GM23338 (cell line): ENCODE data around the gene ACAN. TPM values are rescaled to one million over a fixed set of nuclear protein-coding genes. Genes with fewer than 3 reads are reported as not detected.

ENCODE experiments used
- ATAC-seq: fragments of 200-7000 bp; cut with Tn5 transposase; 3 replicates; pipeline ENCODE4 v1.9.1; 2020
- DNase-seq: peaks from one replicate; pipeline ENCODE4 v3.0.0-alpha.2; 2015; ENCODE audit warnings: low spot score
- H2AFZ ChIP-seq: fragments of 200-600 bp; sonication (generic); 2 replicates; pipeline ENCODE4 v1.8.0; 2016; ENCODE audit warnings: antibody characterized with exemption, mild to moderate bottlenecking, moderate library complexity
- H3F3A ChIP-seq: fragments of 200-600 bp; sonication (generic); replicated peaks from 2 replicates; pipeline ENCODE4 v1.8.0; 2017; ENCODE audit warnings: antibody characterized with exemption, mixed run types, low read depth
- H3K27ac ChIP-seq: fragments of 200-600 bp; sonication (generic); 2 replicates; pipeline ENCODE4 v1.6.1; 2016; ENCODE audit warnings: low read depth
- H3K27me3 ChIP-seq: fragments of 200-600 bp; sonication (generic); 2 replicates; pipeline ENCODE4 v1.8.0; 2016; ENCODE audit warnings: mild to moderate bottlenecking, mixed run types, moderate library complexity; ENCODE audit not compliant: insufficient read depth
- H3K36me3 ChIP-seq: fragments of 200-600 bp; sonication (generic); 2 replicates; pipeline ENCODE4 v1.8.0; 2016; ENCODE audit warnings: mild to moderate bottlenecking; ENCODE audit not compliant: insufficient read depth
- H3K4me1 ChIP-seq: fragments of 200-600 bp; sonication (generic); 2 replicates; pipeline ENCODE4 v1.8.0; 2016; ENCODE audit warnings: mild to moderate bottlenecking, moderate library complexity; ENCODE audit not compliant: insufficient read depth
- H3K4me2 ChIP-seq: fragments of 200-600 bp; sonication (generic); 2 replicates; pipeline ENCODE4 v1.7.1; 2017; ENCODE audit warnings: mixed run types
- H3K4me3 ChIP-seq: fragments of 200-600 bp; sonication (generic); 2 replicates; pipeline ENCODE4 v1.6.1; 2016; ENCODE audit warnings: mixed run types
- H3K79me2 ChIP-seq: fragments of 200-600 bp; sonication (generic); replicated peaks from 2 replicates; pipeline ENCODE4 v1.8.0; 2017; ENCODE audit warnings: mild to moderate bottlenecking; ENCODE audit not compliant: insufficient read depth
- H3K9me2 ChIP-seq: fragments of 200-600 bp; sonication (generic); 2 replicates; pipeline ENCODE4 v1.8.0; 2017; ENCODE audit not compliant: insufficient read depth
- H4K20me1 ChIP-seq: fragments of 200-600 bp; sonication (generic); replicated peaks from 2 replicates; pipeline ENCODE4 v1.8.0; 2017; ENCODE audit warnings: mild to moderate bottlenecking; ENCODE audit not compliant: insufficient read depth
- H3K27ac Mint-ChIP-seq: 2 replicates; pipeline ENCODE4 v1.8.0; 2020; ENCODE audit warnings: inconsistent platforms, mild to moderate bottlenecking, moderate library complexity, mixed read lengths
- H3K27me3 Mint-ChIP-seq: 3 replicates; pipeline ENCODE4 v1.8.0; 2022; ENCODE audit warnings: low read depth, mild to moderate bottlenecking, moderate library complexity, mixed read lengths, inconsistent platforms; ENCODE audit not compliant: insufficient read depth, poor library complexity
- H3K36me3 Mint-ChIP-seq: 3 replicates; pipeline ENCODE4 v1.8.0; 2021; ENCODE audit warnings: low read depth, mild to moderate bottlenecking, inconsistent platforms, moderate library complexity, mixed read lengths
- H3K4me1 Mint-ChIP-seq: 3 replicates; pipeline ENCODE4 v1.8.0; 2020; ENCODE audit warnings: mild to moderate bottlenecking, inconsistent platforms, mixed read lengths
- H3K4me3 Mint-ChIP-seq: 3 replicates; pipeline ENCODE4 v1.8.0; 2021; ENCODE audit warnings: moderate library complexity, mild to moderate bottlenecking, inconsistent platforms, mixed read lengths
- H3K9me3 Mint-ChIP-seq: 3 replicates; pipeline ENCODE4 v1.8.0; 2020; ENCODE audit warnings: moderate library complexity, mild to moderate bottlenecking, inconsistent platforms, mixed read lengths
- CREB1 ChIP-seq: fragments of 250-450 bp; sonication (Bioruptor Pico); IDR thresholded peaks from 2 replicates; pipeline ENCODE4 v1.5.0; 2020; ENCODE audit warnings: low read depth, mild to moderate bottlenecking, moderate library complexity
- EZH2 ChIP-seq: fragments of 200-600 bp; sonication (generic); IDR thresholded peaks from one replicate; pipeline ENCODE4 v1.8.0; 2017; ENCODE audit warnings: antibody characterized with exemption, mild to moderate bottlenecking, low read depth; ENCODE audit not compliant: unreplicated experiment
- EZH2phosphoT487 ChIP-seq: fragments of 200-600 bp; sonication (generic); IDR thresholded peaks from one replicate; pipeline ENCODE4 v1.8.1; 2018; ENCODE audit warnings: antibody characterized with exemption; ENCODE audit not compliant: unreplicated experiment
- JUNB ChIP-seq: IDR thresholded peaks from one replicate; pipeline ENCODE4 v1.6.1; 2016; ENCODE audit warnings: antibody characterized with exemption; ENCODE audit not compliant: unreplicated experiment
- NANOG ChIP-seq: IDR thresholded peaks from 2 replicates; pipeline ENCODE4 v1.6.1; 2016; ENCODE audit warnings: antibody characterized with exemption, borderline replicate concordance
- POLR2AphosphoS5 ChIP-seq: IDR thresholded peaks from 2 replicates; pipeline ENCODE4 v1.6.1; 2016; ENCODE audit warnings: antibody characterized with exemption, low read depth
- STAT1 ChIP-seq: IDR thresholded peaks from one replicate; pipeline ENCODE4 v1.6.1; 2016; ENCODE audit warnings: antibody characterized with exemption; ENCODE audit not compliant: unreplicated experiment
- ZNF114 ChIP-seq: fragments of 250-450 bp; sonication (Bioruptor Pico); IDR thresholded peaks from 2 replicates; pipeline ENCODE4 v1.5.0; 2020; ENCODE audit warnings: mild to moderate bottlenecking, moderate library complexity
- ZNF331 ChIP-seq: fragments of 250-450 bp; sonication (Bioruptor Pico); IDR thresholded peaks from 2 replicates; pipeline ENCODE4 v1.5.0; 2020; ENCODE audit warnings: low read depth, mild to moderate bottlenecking, moderate library complexity
- polyA plus RNA-seq: library from polyadenylated mRNA; unstranded; fragments of >200 nt; fragmentation: Nextera tagmentation; extraction: Ambion mirVana; gene quantifications from 2 replicates; pipeline ENCODE4 v1.2.1, GENCODE V29; 2016
- total RNA-seq: library from RNA; depleted of rRNA; stranded (reverse); fragments of >200 nt; shearing (Covaris generic); gene quantifications from 2 replicates; pipeline ENCODE4 v1.2.3, GENCODE V29; 2014
- TF ChIP-seq, protein P1 (sequence below): IDR thresholded peaks from one replicate; pipeline ENCODE4 v1.6.1; 2018; ENCODE audit warnings: antibody characterized with exemption; ENCODE audit not compliant: unreplicated experiment
- TF ChIP-seq, protein P2 (sequence below), 2 experiments: fragments of 200-600 bp in 1 of 2; sonication (generic) in 1 of 2; conservative IDR thresholded peaks; 2 replicates each; pipeline versions ENCODE4 v1.5.1 to v1.6.1; 2016 to 2017; ENCODE audit warnings: antibody characterized with exemption in 2 of 2, low read depth in 2 of 2, mild to moderate bottlenecking in 2 of 2, moderate library complexity in 1 of 2
- TF ChIP-seq, protein P3 (sequence below): IDR thresholded peaks from 2 replicates; pipeline ENCODE4 v1.6.1; 2016; ENCODE audit warnings: antibody characterized with exemption
- TF ChIP-seq, protein P4 (sequence below): fragments of 250-450 bp; sonication (Bioruptor Pico); IDR thresholded peaks from 2 replicates; pipeline ENCODE4 v1.5.0; 2020; ENCODE audit warnings: mild to moderate bottlenecking, moderate library complexity

ACAN gene
- total and polyA plus RNA-seq, 2 experiments from 2014 or later, result 2.5 to 4.9 TPM

DNA sequence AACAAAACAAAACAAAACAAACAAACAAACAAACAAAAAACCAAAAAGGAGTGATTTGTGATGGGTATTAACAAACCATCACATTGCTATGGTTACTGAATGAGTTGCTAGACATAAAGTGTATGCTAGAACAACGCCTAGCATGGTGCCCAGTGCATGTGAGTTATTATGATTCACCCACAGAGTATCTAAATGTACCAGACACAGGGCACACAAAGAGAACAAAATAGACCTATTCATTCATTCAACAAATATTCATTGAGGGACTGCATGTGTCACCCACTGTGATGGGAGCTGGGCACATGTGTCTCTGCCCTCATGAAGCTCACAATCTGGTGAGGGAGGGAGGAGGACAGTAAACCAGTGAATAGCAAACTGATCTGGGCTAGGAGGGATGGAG lies 11.6 kb upstream of the ACAN start:
- no peaks in the 10 kb centered on the region for H3K36me3 Mint-ChIP-seq
- Histone ChIP-seq H3K4me2 (no peak overlapping the region), H3K4me3 (no peak overlapping the region), H3F3A (no peaks in the 10 kb centered on the region), H4K20me1 (no peaks in the 10 kb centered on the region), H3K9me2 (0 out of 2 replicates have a peak, but pooled peaks cover 7% of the 10 kb centered on the region), H3K27ac (no peak overlapping the region), H3K79me2 (no peaks in the 10 kb centered on the region), H3K36me3 (no peaks in the 10 kb centered on the region), H2AFZ (peak overlapping the region; percentile 77; the same call in 1 of the 2 replicates), H3K27me3 (peaks cover 7% of the 10 kb centered on the region; the same call in 1 of the 2 replicates), H3K4me1 (peaks cover 21% of the 10 kb centered on the region)
- DNase-seq (no peak), ATAC-seq (no peak)
- H3K27ac Mint-ChIP-seq, result no peak overlapping the region
- H3K4me3 Mint-ChIP-seq, result no peak overlapping the region
- H3K4me1 Mint-ChIP-seq, result peaks cover 22% of the 10 kb centered on the region
- H3K9me3 Mint-ChIP-seq, result no peaks in the 10 kb centered on the region
- TF ChIP-seq ZNF331 (CRISPR knock-in tag) (no peak), POLR2AphosphoS5 (no peak), EZH2phosphoT487 (no peak), EZH2 (no peak), CREB1 (no peak), ZNF114 (CRISPR knock-in tag) (no peak), NANOG (no peak), JUNB (no peak), STAT1 (no peak)
- TF ChIP-seq, protein P1, sequence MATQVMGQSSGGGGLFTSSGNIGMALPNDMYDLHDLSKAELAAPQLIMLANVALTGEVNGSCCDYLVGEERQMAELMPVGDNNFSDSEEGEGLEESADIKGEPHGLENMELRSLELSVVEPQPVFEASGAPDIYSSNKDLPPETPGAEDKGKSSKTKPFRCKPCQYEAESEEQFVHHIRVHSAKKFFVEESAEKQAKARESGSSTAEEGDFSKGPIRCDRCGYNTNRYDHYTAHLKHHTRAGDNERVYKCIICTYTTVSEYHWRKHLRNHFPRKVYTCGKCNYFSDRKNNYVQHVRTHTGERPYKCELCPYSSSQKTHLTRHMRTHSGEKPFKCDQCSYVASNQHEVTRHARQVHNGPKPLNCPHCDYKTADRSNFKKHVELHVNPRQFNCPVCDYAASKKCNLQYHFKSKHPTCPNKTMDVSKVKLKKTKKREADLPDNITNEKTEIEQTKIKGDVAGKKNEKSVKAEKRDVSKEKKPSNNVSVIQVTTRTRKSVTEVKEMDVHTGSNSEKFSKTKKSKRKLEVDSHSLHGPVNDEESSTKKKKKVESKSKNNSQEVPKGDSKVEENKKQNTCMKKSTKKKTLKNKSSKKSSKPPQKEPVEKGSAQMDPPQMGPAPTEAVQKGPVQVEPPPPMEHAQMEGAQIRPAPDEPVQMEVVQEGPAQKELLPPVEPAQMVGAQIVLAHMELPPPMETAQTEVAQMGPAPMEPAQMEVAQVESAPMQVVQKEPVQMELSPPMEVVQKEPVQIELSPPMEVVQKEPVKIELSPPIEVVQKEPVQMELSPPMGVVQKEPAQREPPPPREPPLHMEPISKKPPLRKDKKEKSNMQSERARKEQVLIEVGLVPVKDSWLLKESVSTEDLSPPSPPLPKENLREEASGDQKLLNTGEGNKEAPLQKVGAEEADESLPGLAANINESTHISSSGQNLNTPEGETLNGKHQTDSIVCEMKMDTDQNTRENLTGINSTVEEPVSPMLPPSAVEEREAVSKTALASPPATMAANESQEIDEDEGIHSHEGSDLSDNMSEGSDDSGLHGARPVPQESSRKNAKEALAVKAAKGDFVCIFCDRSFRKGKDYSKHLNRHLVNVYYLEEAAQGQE, result no peak
- TF ChIP-seq, protein P2, sequence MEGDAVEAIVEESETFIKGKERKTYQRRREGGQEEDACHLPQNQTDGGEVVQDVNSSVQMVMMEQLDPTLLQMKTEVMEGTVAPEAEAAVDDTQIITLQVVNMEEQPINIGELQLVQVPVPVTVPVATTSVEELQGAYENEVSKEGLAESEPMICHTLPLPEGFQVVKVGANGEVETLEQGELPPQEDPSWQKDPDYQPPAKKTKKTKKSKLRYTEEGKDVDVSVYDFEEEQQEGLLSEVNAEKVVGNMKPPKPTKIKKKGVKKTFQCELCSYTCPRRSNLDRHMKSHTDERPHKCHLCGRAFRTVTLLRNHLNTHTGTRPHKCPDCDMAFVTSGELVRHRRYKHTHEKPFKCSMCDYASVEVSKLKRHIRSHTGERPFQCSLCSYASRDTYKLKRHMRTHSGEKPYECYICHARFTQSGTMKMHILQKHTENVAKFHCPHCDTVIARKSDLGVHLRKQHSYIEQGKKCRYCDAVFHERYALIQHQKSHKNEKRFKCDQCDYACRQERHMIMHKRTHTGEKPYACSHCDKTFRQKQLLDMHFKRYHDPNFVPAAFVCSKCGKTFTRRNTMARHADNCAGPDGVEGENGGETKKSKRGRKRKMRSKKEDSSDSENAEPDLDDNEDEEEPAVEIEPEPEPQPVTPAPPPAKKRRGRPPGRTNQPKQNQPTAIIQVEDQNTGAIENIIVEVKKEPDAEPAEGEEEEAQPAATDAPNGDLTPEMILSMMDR (conservative IDR thresholded peaks at IDR 0.05; ENCODE audit: low read depth in 2 of 2), result no peak
- TF ChIP-seq, protein P3, sequence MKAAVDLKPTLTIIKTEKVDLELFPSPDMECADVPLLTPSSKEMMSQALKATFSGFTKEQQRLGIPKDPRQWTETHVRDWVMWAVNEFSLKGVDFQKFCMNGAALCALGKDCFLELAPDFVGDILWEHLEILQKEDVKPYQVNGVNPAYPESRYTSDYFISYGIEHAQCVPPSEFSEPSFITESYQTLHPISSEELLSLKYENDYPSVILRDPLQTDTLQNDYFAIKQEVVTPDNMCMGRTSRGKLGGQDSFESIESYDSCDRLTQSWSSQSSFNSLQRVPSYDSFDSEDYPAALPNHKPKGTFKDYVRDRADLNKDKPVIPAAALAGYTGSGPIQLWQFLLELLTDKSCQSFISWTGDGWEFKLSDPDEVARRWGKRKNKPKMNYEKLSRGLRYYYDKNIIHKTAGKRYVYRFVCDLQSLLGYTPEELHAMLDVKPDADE, result no peak
- TF ChIP-seq, protein P4, sequence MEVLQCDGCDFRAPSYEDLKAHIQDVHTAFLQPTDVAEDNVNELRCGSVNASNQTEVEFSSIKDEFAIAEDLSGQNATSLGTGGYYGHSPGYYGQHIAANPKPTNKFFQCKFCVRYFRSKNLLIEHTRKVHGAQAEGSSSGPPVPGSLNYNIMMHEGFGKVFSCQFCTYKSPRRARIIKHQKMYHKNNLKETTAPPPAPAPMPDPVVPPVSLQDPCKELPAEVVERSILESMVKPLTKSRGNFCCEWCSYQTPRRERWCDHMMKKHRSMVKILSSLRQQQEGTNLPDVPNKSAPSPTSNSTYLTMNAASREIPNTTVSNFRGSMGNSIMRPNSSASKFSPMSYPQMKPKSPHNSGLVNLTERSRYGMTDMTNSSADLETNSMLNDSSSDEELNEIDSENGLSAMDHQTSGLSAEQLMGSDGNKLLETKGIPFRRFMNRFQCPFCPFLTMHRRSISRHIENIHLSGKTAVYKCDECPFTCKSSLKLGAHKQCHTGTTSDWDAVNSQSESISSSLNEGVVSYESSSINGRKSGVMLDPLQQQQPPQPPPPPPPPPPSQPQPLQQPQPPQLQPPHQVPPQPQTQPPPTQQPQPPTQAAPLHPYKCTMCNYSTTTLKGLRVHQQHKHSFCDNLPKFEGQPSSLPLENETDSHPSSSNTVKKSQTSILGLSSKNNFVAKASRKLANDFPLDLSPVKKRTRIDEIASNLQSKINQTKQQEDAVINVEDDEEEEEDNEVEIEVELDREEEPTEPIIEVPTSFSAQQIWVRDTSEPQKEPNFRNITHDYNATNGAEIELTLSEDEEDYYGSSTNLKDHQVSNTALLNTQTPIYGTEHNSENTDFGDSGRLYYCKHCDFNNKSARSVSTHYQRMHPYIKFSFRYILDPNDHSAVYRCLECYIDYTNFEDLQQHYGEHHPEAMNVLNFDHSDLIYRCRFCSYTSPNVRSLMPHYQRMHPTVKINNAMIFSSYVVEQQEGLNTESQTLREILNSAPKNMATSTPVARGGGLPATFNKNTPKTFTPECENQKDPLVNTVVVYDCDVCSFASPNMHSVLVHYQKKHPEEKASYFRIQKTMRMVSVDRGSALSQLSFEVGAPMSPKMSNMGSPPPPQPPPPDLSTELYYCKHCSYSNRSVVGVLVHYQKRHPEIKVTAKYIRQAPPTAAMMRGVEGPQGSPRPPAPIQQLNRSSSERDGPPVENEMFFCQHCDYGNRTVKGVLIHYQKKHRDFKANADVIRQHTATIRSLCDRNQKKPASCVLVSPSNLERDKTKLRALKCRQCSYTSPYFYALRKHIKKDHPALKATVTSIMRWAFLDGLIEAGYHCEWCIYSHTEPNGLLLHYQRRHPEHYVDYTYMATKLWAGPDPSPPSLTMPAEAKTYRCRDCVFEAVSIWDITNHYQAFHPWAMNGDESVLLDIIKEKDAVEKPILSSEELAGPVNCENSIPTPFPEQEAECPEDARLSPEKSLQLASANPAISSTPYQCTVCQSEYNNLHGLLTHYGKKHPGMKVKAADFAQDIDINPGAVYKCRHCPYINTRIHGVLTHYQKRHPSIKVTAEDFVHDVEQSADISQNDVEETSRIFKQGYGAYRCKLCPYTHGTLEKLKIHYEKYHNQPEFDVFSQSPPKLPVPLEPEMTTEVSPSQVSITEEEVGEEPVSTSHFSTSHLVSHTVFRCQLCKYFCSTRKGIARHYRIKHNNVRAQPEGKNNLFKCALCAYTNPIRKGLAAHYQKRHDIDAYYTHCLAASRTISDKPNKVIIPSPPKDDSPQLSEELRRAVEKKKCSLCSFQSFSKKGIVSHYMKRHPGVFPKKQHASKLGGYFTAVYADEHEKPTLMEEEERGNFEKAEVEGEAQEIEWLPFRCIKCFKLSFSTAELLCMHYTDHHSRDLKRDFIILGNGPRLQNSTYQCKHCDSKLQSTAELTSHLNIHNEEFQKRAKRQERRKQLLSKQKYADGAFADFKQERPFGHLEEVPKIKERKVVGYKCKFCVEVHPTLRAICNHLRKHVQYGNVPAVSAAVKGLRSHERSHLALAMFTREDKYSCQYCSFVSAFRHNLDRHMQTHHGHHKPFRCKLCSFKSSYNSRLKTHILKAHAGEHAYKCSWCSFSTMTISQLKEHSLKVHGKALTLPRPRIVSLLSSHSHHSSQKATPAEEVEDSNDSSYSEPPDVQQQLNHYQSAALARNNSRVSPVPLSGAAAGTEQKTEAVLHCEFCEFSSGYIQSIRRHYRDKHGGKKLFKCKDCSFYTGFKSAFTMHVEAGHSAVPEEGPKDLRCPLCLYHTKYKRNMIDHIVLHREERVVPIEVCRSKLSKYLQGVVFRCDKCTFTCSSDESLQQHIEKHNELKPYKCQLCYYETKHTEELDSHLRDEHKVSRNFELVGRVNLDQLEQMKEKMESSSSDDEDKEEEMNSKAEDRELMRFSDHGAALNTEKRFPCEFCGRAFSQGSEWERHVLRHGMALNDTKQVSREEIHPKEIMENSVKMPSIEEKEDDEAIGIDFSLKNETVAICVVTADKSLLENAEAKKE (CRISPR knock-in tag), result no peak
- H3K27me3 Mint-ChIP-seq, result peaks cover 11% of the 10 kb centered on the region
